Mucosa of gallbladder (tissue), 1 donor: ENCODE measurements around the gene NKPD1. TPM values are rescaled to one million over a fixed set of nuclear protein-coding genes. Genes with fewer than 3 reads are reported as not detected.
A peak's percentile ranks its signal among the peaks of the same experiment; 100 is the strongest.

Source experiments
- DNase-seq: peaks from one replicate; pipeline ENCODE4 v3.0.0-alpha.2; 2020; ENCODE audit warnings: low spot score
- total RNA-seq: library from RNA; stranded (reverse); gene quantifications from one replicate; pipeline ENCODE4 v1.2.1, GENCODE V29; 2021
- donor health status: DM: no; HTN: no; CAD: no.

NKPD1 gene
- 0.52 TPM for total RNA-seq

DNA sequence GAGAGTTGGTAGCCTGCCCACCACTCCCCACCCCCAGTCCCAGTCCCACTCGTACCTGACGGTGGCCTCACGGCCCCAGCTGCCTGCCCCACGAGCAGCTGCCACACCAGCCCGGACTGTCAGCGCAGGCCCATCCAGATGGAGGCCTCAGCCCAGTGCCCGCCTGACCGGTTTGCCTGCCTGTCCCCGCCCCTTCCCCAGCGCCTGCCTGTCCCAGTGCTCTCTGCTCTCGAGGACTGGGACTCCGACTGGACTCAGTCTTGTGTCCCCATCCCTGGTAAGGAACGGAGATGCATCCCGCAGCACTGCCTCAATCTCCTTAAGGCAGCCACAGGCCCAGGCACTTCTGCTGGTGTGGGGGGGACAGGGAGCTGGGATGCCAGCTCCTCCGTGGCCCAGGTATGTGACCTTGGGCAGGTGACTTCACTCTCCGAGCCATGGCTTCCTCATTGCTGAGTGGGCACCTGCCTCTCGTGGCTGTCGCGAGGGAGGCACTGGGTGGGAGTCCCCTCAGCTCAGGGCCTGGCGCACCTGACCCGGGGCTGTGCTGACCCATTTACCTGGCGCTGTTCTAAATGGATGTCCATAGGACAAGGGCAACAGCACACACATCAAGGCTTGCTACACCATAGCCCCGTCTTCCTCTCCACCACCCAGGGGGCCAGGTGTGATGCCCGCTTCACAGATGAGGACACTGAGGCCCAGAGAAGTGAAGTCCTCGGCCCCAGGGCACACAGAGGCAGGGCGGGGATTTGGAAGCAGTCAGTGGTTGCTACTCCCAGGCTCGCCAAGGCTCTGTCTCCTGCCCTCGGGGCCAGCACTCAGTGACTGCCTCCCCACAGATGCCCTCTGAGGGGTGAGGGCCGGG is at the start of gene NKPD1:
Gene NKPD1 (minus strand): TSS at position 113 of the 868 bp plus-strand sequence. CDS start 832 bp downstream, outside the sequence.
- peak; percentile 53 for DNase-seq

DNA sequence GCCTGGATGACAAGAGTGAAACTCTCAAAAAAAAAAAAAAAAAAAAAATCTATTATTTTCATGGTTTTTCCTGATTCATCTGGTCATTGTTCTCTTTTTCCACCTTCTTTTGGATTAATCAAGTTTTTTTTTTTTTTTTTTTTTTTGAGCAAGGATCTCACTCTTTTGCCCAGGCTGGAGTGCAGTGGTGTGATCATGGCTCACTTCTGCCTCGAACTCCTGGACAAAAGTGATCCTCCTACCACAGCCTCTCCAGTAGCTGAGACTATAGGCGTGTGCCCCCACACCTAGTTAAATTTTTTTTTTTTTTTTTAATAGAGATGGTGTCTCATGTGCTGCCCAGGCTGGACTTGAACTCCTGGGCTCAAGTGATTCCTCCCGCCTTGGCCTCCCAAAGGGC is 45.5 kb upstream of the NKPD1 start:
- no peak for DNase-seq

- DNase-seq, result no peak
These were observed 45.0 kb upstream of the NKPD1 start for GRCh38 chr19:45205810-45206209.

DNA sequence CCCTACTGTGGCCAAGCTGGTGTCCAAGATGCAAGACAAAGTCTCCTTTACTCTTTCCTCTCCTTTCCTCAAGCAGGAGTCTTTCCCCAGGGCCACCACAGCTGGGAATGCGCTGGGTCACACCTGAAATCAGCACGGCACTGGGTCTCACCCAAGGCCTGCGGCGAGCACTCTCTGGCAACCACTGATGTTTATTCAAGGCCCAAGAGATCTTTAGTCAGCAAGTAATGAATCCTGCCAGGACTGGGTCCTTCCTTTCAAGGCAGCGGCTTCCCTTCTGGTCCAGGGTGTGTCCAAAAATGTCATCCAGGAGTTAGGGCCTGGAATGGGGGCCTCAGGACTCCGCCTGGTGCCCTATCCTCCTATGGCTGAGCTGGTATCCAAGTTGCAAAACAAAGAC is 41.9 kb upstream of the NKPD1 start:
- peak; percentile 34 for DNase-seq

GRCh38 chr19:45200568-45200967 is 39.8 kb upstream of the NKPD1 start:
- DNase-seq, result peak; percentile 42

GRCh38 chr19:45195764-45196163 is 35.0 kb upstream of the NKPD1 start:
- DNase-seq, result no peak

GRCh38 chr19:45191375-45191774 is 30.6 kb upstream of the NKPD1 start:
- DNase-seq, result no peak

DNA sequence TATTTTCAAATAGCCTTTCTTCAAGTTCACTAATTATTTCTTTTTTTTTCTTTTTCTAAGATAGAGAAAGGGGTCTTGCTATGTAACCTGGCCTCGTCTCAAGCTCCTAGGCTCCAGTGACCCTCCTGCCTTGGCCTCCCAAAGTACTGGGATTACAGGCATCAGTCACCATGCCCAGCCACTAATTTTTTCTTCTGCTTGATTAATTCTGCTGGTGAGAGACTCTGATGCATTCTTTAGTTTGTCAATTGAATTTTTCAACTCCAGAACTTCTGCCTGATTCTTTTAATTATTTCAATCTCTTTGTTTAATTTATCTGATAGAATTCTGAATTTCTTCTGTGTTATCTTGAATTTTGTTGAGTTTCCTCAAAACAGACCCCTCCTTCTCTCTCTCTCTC is 29.2 kb upstream of the NKPD1 start:
- DNase-seq, result no peak

DNA sequence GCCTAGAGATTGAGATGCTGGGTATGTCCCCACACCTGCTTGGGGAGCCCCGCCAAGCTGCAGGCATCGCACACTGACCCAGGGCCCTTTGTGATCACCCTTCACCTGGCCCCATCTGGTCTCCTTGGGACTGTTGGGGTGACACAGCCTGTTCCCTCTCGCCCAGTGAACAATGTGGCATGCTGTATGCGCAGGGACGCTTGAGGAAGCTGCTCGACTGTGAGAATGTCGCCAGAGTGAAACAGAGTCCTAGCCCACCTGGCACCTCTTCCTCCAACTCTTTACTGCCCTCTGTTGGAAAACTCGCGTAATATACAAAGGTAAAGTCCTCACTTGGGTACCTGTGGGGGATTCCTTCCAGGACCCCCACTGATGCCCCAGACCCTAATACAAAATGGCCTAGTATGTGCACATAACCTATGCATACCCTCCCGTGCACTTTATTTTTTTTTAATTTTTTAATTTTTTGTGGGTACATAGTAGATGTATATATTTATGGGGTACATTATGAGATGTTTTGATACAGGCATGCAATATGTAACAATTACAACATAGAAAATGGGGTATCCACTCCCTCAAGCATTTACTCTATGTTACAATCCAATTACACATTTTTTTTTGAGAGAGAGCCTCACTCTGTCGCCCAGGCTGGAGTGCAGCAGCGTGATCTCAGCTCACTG is 26.8 kb upstream of the NKPD1 start:
- DNase-seq, result no peak

GRCh38 chr19:45186509-45187334 is 25.9 kb upstream of the NKPD1 start:
- DNase-seq, result no peak

DNA sequence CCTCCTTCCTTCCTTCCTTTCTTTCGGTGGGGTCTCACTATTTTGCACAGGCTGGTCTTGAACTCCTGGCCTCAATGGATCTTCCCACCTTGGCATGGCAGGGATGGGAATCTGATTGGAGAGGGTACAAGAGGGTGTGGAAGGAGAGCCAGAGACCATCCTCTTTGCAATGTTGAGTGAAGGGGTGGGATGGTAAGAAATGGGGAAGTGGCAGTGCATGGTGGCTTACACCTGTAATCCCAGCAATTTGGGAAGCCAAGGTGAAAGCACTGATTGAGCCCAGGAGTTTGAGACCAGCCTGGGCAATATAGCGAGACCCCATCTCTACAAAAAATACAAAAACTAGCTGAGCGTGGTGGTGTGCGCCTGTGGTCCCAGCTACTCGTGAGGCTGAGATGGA is 23.3 kb upstream of the NKPD1 start:
- no peak for DNase-seq

DNA sequence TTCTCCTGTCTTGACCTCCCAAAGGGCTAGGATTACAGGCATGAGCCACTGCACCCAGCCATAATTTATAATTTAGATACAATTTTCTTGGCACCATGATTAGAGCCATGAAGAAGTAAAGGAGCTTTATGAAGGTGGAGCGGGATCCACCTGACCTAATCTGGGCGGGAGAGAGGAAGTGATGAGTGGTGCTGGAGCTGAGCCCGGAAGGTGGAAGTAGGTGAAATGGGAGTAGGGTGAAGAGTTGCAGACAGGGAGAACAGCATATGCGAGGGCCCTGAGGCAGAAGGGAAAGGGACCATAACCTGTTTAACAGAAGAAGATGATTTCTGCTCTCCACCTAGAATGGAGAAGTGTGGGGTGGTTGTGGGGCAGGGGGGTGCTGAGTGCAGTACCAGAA is 22.0 kb upstream of the NKPD1 start:
- no peak for DNase-seq

GRCh38 chr19:45180936-45181335 is 20.2 kb upstream of the NKPD1 start:
- DNase-seq, result no peak

- DNase-seq, result no peak
These were observed 19.1 kb upstream of the NKPD1 start for GRCh38 chr19:45179892-45180370.

GRCh38 chr19:45179072-45179891 is 18.5 kb upstream of the NKPD1 start:
- no peak for DNase-seq

DNA sequence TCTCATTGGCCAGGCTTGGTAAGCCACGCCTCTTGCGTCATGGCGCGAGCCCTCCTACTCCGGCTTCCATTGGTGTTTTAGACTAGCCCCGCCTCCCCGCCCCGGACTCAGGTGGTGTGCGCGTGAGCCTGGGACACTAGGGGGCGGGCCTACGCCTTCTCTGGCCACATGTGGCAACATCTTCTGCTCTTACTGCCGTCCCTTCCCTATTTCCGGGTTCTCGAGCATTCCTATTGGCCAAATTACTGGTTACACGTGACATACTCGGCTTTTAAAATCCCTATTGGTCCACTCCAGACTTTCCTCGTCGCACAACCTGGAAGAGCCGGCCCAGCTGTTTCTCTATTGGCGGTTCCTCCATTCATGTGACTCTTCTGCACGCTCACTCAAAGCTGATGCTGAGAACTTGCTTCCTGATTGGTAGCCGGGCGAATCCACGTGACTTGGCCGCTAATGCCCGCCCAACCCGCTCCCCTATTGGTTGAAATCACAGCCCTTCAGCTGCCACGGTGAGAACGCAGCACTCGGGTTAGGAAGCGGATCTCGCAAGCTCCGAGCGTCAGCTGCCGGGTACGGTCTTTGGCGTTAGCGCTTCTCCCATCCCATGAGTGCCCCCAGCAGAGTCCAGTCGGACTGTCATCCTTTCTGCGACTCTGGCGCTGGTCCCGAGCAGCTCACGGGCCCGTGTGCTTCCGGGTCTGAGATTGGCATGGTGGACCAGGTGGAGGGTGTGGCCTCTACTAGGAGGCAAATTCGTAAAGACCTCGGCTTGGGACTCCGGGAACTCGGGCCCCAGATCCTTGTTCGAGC is 17.7 kb upstream of the NKPD1 start, which contains the start of gene BLOC1S3:
Gene BLOC1S3 (plus strand): TSS at position 523 of the 810 bp plus-strand sequence. CDS start 513 bp downstream, outside the sequence.
- peak; percentile 100 for DNase-seq

GRCh38 chr19:45177817-45178261 is 17.1 kb upstream of the NKPD1 start, which contains the start of gene TRAPPC6A:
TRAPPC6A (minus strand) TSS chr19:45178237; CDS start chr19:45178218, 19 bp downstream.
- no peak for DNase-seq

DNA sequence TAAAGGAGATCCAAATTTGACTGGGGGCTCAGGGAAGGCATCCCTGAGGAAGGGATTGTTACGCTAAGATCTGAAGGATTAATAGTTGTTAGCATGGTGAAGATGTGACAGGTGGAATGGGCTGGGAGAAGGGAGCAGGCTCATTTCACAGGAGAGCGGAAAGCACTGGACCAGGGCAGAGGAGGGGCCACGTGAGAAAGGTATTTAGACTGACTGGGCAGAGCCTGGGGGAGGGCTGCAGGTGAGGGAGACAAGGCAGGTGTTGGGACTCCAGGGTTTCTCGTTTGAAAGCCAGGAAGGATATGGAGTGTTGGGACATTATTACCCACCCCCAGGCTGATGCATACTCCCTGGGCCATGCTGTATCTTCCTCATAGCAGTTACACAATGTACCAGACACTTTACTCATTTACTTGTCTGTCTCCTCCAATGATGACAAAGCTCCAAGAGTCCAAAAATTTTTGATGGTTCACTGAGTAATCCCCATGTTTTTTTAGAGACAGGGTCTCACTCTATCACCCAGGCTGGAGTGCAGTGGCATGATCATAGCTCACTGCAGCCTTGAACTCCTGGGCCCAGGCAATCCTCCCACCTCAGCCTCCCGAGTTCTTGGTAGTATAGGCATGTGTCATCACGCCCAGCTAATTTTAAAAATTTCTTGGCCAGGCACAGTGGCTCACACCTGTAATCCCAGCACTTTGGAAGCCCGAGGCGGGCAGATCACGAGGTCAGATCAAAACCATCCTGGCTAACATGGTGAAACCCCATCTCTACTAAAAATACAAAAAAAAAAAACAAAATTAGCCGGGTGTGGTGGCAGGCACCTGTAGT is 14.9 kb upstream of the NKPD1 start:
- DNase-seq, result no peak

GRCh38 chr19:45173816-45174215 is 13.0 kb upstream of the NKPD1 start:
- no peak for DNase-seq
